Airway epithelial cell (primary cell): Measurements from ENCODE around the gene EIF4G1. TPM values are rescaled to one million over a fixed set of nuclear protein-coding genes. Genes with fewer than 3 reads are reported as not detected.

ENCODE experiments used
- total RNA-seq: library from RNA; depleted of rRNA; stranded (reverse); fragments of >200 nt; gene quantifications from 2 replicates; pipeline ENCODE4 v1.2.3, GENCODE V29; 2015

The EIF4G1 gene, protein sequence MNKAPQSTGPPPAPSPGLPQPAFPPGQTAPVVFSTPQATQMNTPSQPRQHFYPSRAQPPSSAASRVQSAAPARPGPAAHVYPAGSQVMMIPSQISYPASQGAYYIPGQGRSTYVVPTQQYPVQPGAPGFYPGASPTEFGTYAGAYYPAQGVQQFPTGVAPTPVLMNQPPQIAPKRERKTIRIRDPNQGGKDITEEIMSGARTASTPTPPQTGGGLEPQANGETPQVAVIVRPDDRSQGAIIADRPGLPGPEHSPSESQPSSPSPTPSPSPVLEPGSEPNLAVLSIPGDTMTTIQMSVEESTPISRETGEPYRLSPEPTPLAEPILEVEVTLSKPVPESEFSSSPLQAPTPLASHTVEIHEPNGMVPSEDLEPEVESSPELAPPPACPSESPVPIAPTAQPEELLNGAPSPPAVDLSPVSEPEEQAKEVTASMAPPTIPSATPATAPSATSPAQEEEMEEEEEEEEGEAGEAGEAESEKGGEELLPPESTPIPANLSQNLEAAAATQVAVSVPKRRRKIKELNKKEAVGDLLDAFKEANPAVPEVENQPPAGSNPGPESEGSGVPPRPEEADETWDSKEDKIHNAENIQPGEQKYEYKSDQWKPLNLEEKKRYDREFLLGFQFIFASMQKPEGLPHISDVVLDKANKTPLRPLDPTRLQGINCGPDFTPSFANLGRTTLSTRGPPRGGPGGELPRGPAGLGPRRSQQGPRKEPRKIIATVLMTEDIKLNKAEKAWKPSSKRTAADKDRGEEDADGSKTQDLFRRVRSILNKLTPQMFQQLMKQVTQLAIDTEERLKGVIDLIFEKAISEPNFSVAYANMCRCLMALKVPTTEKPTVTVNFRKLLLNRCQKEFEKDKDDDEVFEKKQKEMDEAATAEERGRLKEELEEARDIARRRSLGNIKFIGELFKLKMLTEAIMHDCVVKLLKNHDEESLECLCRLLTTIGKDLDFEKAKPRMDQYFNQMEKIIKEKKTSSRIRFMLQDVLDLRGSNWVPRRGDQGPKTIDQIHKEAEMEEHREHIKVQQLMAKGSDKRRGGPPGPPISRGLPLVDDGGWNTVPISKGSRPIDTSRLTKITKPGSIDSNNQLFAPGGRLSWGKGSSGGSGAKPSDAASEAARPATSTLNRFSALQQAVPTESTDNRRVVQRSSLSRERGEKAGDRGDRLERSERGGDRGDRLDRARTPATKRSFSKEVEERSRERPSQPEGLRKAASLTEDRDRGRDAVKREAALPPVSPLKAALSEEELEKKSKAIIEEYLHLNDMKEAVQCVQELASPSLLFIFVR (N-terminal part only)
- 479 and 515 TPM in 2 replicates for total RNA-seq

DNA sequence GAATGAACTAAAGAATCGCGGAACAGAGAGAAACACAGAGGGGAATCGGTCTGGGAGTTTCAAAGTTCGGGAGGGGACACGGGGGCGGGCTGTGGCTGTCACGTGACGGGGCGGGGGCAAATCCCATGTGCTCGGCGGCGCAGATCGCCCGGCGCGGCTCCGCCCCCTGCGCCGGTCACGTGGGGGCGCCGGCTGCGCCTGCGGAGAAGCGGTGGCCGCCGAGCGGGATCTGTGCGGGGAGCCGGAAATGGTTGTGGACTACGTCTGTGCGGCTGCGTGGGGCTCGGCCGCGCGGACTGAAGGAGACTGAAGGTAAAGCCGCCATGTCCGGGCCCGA, at the start of gene EIF4G1:
TSS of gene EIF4G1 (plus strand) at position 244 of the 337 bp plus-strand sequence. CDS start 1,191 bp downstream, outside the sequence.

DNA sequence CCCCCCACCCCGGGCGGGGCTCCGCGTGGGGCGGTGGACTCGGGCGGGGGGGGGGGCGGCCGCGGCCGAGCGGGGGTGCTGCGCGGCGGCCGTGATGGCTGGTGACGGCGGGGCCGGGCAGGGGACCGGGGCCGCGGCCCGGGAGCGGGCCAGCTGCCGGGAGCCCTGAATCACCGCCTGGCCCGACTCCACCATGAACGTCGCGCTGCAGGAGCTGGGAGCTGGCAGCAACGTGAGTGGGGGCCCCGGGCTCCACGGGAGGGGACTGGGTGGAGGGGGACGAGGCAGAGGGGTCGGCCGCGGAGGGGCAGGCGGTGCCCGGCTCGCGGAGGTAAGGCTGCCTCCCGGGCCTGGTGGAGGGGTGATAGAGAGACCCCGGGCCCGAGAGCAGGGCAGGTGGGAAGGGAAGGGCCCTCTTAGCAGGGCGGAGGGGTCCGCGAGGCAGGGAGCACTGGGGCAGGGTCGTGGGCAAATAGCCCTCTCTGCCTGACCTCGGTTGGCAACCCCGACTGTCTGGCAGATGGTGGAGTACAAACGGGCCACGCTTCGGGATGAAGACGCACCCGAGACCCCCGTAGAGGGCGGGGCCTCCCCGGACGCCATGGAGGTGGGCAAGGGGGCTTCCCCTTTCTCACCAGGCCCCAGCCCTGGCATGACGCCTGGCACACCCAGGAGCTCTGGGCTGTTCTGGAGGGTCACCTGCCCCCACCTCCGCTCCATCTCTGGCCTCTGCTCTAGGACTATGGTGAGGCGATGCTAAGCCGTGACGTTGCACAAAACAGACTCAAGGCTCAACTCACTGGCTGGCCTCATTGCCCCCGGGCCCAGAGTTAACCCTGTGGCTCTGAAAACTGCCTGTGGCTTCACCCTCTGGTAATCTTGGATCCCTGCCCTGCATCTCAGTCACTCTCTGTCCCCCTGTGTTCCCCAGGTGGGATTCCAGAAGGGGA, 38.2 kb upstream of the EIF4G1 start, which contains the start of gene ECE2:
TSS of gene ECE2 (plus strand) at position 62 of the 950 bp plus-strand sequence. CDS start at position 194, 132 bp downstream.

GRCh38 chr3:184298759-184299487, 15.5 kb upstream of the EIF4G1 start, which contains the start of gene PSMD2:
Gene PSMD2, plus strand, starts transcription at chr3:184299241. Its CDS starts 26 bp downstream, at chr3:184299267.

GRCh38 chr3:184337399-184337714, 23.0 kb downstream of the EIF4G1 start, which contains the start of gene FAM131A:
Gene FAM131A, plus strand, starts transcription at chr3:184337600. Its CDS starts 31 bp downstream, at chr3:184337631.

GRCh38 chr3:184361532-184361931, 47.1 kb downstream of the EIF4G1 start, which contains the start of the genes CLCN2 and POLR2H:
Gene CLCN2, minus strand, starts transcription at chr3:184361605. Its CDS starts 126 bp downstream, at chr3:184361479.
Gene POLR2H, plus strand, starts transcription at chr3:184361710. Its CDS starts 1,783 bp downstream, at chr3:184363493.

GRCh38 chr3:184377882-184378445, 63.6 kb downstream of the EIF4G1 start, which contains the start of gene THPO:
Gene THPO, minus strand, starts transcription at chr3:184378207. Its CDS starts 1,948 bp downstream, at chr3:184376259.

DNA sequence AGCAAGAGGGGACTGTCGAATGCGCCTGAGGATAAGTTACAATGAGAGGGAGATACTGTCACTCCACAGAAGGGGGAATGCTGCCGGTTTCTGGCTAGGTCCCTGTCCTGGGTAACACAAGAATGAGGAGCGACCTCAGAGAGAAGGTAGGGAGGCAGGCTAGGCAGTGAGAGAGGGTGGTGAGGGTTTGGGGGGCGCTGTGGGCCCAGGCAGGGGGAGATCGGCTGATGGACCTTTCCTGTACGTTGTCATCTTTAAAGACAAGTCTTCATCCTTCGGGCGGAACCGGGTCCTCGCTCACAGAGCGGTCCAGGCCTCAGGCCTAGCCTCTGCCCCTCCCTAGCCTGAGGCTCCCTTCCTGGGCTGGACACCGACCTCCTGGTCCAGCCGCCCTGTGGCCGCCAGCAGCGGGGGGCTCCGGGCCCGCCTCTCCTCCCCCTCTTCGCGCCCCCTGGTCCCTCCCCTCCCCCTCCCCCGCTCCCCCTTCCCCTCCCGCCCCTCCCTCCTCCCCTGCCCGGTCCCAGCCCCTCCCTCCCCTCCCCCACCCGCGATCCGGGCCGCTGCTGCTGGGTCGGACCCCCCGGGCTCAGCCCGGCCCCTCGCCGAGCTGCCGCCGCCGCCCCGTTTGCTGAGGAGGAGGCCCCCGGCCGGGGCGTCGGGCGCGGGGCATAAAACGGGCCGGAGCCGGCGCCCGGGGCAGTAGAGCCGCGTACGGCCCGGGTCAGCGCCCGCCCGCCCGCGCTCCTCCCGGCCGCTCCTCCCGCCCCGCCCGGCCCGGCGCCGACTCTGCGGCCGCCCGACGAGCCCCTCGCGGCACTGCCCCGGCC, 65.2 kb downstream of the EIF4G1 start, which contains the start of gene CHRD:
TSS of gene CHRD (plus strand) at position 697 of the 827 bp plus-strand sequence. CDS start 265 bp downstream, outside the sequence.

Other genes with a start within 250 kb of the EIF4G1 start
- gene HTR3E, start 217.5 kb upstream of the EIF4G1 start, total RNA-seq = not detected in 2 replicates
- gene EIF2B5, start 179.2 kb upstream of the EIF4G1 start, total RNA-seq = 25.4 and 40.7 TPM in 2 replicates
- 21.9 and 30.9 TPM in 2 replicates for gene DVL3, start 159.2 kb upstream of the EIF4G1 start, total RNA-seq
- gene AP2M1, start 139.8 kb upstream of the EIF4G1 start, total RNA-seq = 249 and 343 TPM in 2 replicates
- gene ABCF3, start 128.4 kb upstream of the EIF4G1 start, total RNA-seq = 37.8 and 40.1 TPM in 2 replicates
- not detected in 2 replicates for gene VWA5B2, start 85.0 kb upstream of the EIF4G1 start, total RNA-seq
- gene ALG3, start 65.6 kb upstream of the EIF4G1 start, total RNA-seq = 82.5 and 89.1 TPM in 2 replicates
- 16.6 and 19.6 TPM in 2 replicates for gene EEF1AKMT4, start 64.9 kb upstream of the EIF4G1 start, total RNA-seq
- 0.07 TPM in 1 of 2 replicates, not detected in the other for gene CAMK2N2, start 53.1 kb upstream of the EIF4G1 start, total RNA-seq
- gene ECE2, start 38.6 kb upstream of the EIF4G1 start, total RNA-seq = not detected in 2 replicates
- 478 and 595 TPM in 2 replicates for gene PSMD2, start 15.4 kb upstream of the EIF4G1 start, total RNA-seq
- 24.9 and 36.7 TPM in 2 replicates for gene FAM131A, start 23.0 kb downstream of the EIF4G1 start, total RNA-seq
- gene CLCN2, start 47.0 kb downstream of the EIF4G1 start, total RNA-seq = 6.4 and 7.9 TPM in 2 replicates
- gene POLR2H, start 47.1 kb downstream of the EIF4G1 start, total RNA-seq = 114 and 182 TPM in 2 replicates
- not detected in 2 replicates for gene THPO, start 63.6 kb downstream of the EIF4G1 start, total RNA-seq
- gene CHRD, start 65.4 kb downstream of the EIF4G1 start, total RNA-seq = not detected in 2 replicates
- gene EPHB3, start 247.2 kb downstream of the EIF4G1 start, total RNA-seq = 12.3 and 23.4 TPM in 2 replicates